SIG-M5 (cell line): ENCODE results near the gene SMURF1.

Experiments used
- DNase-seq: peaks from one replicate; lab custom pipeline; 2025; lab: John Stamatoyannopoulos, UW

SMURF1 gene

DNA sequence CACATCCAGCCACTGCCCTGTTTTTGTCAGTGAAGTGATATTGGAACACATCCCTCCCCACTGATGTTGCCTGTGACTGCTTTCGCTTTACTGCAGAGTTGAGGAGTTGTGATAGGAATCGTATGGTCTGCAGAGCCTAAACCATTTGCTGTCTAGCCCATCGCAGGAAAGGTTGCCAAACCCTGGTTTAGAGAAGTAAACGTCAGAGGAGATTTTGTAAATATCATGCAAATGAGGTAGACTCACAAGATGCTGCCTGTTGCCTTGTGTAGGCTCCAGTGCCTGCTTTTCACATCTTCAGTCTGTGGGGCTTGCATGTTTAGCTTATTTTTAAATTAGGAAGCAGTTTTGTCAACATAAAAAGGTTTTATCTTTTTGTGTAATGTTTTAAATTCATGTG is 158.5 kb downstream of the SMURF1 start:
- no peak for DNase-seq

DNA sequence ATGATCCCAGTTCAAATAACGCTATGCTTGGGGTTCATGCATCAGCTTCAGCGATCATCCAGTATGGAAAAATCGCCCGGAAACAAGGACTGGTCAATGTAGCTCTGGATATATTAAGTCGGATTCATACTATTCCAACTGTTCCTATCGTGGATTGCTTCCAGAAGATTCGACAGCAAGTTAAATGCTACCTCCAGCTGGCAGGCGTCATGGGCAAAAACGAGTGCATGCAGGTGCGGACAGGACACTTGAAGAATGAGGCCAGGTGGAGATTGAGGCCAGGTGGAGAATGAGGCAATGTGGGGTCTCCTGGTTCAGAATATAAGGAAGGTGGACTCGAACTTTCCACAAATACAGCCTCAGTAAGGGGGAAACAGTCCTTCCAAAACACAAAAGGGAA is 159.8 kb downstream of the SMURF1 start:
- DNase-seq = no peak

DNA sequence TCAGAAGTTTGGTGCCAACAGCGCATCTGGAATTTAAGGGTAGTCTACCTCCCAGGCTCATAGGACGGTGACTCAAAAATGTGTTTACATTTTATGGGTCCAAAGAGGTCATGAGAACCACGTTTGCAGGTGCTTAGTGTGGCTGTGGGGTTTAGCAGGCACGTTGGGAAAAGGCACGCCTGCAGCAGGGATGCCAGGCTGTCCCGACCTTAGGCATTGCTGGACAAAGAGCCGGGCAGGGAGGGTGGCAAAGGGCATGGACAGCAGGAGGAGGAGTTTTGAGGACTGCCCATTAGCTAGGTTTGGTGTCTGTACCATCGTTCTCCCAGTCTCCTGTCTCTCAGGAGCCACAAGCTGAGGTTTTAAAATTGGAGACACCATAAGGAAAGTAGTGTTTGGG is 161.2 kb downstream of the SMURF1 start:
- no peak for DNase-seq

DNA sequence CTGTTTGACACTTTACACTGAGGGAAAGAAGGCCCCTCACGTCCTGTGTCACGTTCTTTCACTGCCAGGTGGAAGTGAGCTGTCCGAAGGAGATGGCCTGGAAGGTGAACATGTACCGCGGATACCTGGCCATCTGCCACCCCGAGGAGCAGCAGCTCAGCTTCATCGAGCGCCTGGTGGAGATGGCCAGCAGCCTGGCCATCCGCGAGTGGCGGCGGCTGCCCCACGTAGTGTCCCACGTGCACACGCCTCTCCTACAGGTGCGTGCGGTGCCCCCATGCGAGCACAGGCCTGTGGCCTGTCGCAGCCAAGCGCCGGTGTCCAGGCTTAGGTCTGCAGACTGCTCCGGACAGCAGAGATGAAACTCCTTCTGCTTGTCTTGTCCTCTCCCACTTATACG is 162.2 kb downstream of the SMURF1 start:
- no peak for DNase-seq

DNA sequence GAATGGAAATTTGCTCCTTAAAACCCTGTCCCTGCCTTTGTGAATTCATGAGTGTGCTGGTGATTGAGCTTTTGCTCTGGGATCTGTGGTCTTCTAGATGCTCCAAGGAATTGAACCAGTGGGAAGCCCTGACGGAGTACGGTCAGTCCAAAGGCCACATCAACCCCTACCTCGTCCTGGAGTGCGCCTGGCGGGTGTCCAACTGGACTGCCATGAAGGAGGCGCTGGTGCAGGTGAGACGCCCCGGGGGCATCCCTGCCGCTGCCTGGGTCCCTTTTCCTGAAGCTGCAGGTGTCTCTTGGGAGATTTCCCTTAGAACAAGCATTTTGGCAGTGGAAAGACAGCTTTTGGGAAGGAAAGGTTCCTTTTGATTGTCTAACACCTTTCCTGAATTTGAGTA is 165.2 kb downstream of the SMURF1 start:
- DNase-seq = no peak
